ENCODE results near the gene HYAL1. TPM values are rescaled to one million over a fixed set of nuclear protein-coding genes. Genes with fewer than 3 reads are reported as not detected.

HYAL1 gene, protein sequence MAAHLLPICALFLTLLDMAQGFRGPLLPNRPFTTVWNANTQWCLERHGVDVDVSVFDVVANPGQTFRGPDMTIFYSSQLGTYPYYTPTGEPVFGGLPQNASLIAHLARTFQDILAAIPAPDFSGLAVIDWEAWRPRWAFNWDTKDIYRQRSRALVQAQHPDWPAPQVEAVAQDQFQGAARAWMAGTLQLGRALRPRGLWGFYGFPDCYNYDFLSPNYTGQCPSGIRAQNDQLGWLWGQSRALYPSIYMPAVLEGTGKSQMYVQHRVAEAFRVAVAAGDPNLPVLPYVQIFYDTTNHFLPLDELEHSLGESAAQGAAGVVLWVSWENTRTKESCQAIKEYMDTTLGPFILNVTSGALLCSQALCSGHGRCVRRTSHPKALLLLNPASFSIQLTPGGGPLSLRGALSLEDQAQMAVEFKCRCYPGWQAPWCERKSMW
- under 1 TPM in 1 of 2 donors, not detected in 1; 0.39 TPM for total RNA-seq

DNA sequence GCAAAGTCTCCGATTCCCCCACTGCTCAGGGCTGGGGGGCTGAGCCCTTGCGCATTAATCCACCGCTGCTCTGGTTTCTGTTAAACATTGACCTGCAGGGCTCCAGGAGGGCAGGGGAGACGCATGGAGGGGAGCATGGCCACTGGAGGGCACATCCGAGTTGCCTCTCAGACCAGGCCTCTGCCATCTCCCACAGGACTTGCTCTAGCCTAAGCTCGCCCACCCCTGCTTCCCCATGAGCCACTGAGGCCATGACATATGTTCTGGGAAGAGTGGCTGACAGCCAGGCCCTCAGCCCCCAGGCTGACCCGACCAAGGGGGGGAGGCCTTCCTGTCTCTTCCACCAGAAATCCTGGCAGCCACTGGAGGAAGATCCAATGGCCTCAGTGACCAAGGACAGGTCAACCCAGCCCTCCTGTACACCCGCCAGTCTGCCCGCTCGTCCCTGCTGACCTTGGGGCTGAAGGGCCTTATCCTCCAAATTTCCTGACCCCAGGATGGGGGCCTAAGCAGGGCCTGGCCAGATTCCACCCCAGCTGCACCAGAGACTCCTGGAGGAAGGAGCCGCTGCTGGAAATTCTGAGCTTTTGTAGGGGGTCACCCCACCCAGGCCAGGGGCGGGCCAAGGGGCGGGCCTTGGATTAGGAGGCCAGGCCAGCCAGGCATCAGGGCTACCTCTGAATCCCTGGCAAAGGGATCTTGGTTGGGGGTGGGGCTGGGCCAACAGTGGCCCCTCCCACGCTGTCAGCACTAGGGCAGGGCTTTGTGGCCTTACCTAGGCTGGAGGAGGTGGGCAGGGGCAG lies at the start of gene HYAL1:
Gene HYAL1, minus strand, starts transcription at position 562 of the 803 bp plus-strand sequence. CDS start 618 bp downstream, outside the sequence.
- ATAC-seq = no peak
- no peaks in the 10 kb centered on the region for H3K9me3 Mint-ChIP-seq
- no peak for DNase-seq (ENCODE audit: low spot score in 2 of 2)
- peaks cover 0 to 4% of the 10 kb centered on the region in 2 donors for H3K36me3 Mint-ChIP-seq
- H3K27ac Mint-ChIP-seq = no peak within 1 kb of the TSS

DNA sequence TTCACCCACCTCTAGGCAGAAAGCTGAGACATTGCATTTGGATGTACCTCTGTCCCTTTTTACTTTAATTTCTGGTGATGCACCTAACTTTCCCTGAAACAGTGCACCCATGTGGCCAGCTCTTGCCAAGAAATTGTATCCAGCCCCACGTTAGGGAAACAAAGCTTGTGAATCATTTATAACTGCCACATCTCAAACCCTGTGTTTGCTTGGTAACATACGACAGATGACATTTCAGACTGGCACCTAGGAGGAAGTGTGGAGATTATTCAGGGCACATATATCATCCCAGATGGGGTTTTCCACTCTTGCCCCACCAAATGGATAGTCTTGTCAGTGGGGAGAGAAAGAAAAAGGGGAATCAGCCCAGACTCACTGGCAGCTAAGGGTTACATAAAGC lies 49.4 kb upstream of the HYAL1 start:
- ATAC-seq (no peak), DNase-seq (ENCODE audit: low spot score in 2 of 2) (no peak)
- peak overlapping the region in 1 of 2 donors; percentile 81 for H3K27ac Mint-ChIP-seq
- H3K9me3 Mint-ChIP-seq = no peaks in the 10 kb centered on the region
- peaks cover 10 to 19% of the 10 kb centered on the region in 2 donors for H3K36me3 Mint-ChIP-seq

DNA sequence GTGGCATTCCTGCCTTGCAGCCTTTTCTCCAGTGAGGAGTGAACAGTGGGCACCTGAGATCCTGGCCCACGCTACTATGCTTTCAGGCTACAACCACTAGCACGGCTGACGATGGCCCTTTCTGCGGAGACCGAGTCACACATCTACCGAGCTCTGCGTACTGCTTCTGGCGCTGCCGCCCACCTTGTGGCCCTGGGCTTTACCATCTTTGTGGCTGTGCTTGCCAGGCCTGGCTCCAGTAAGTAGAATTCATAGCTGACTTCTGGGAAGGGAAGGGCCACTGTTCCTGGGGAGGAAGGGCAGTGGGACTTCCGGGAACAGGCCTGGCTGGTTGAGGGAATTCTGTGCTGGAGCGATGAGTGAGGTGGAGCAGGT lies 47.9 kb upstream of the HYAL1 start:
- DNase-seq (ENCODE audit: low spot score in 2 of 2) = no peak

DNA sequence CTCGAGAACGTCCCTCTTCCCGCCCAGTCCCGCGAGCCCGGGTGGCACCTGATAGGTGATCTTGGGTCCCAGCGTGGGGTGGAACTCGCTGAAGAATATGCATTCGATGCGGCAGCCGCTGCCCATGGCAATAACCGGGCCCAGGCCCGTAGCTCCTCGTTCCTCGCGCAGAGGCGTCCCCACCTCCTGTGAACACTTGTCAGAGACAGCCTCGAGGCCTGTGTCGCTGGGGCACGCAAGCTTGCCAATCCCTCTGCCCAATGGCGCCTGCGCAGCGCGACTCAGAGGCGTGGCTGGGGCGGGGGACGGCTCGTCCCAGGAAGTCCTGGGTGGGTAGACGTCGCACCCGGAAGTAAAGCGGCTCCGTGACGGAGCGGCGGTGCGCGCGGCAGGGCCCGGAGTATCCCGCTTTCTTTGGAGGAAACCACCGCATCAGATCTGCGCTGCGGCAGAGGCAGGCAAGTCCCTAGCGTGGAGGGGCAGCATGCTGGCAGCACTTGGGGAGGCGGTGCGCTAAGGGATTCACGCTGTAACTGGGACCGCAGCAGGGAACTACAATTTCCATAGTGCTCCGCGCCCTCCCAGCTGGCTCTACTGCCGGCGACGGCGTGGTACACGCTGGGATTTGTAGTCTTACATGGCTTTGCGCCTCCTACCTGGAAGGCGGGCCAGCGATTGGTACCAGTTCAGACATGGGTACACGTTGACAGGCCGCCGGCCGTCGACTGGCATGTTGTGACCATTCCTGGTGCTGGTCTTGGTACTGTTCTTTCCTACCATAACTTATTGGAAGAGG lies 47.4 kb upstream of the HYAL1 start, which contains the start of the genes CYB561D2 and NPRL2:
Gene CYB561D2, plus strand, starts transcription at position 336 of the 796 bp plus-strand sequence. CDS start 572 bp downstream, outside the sequence.
Gene NPRL2, minus strand, starts transcription at position 249 of the 796 bp plus-strand sequence. Its CDS starts 123 bp downstream, at position 126.
- peaks cover 8 to 18% of the 10 kb centered on the region in 2 donors for H3K36me3 Mint-ChIP-seq
- DNase-seq (ENCODE audit: low spot score in 2 of 2) = peak; percentile 98 to 100

More for the DNA sequence above, 47.9 kb upstream of the HYAL1 start:
- Mint-ChIP-seq H3K36me3 (peaks cover 8 to 18% of the 10 kb centered on the region in 2 donors), H3K9me3 (no peaks in the 10 kb centered on the region), H3K27ac (peak overlapping the region; percentile 96)
- peak in 1 of 2 donors; percentile 0 for ATAC-seq

DNA sequence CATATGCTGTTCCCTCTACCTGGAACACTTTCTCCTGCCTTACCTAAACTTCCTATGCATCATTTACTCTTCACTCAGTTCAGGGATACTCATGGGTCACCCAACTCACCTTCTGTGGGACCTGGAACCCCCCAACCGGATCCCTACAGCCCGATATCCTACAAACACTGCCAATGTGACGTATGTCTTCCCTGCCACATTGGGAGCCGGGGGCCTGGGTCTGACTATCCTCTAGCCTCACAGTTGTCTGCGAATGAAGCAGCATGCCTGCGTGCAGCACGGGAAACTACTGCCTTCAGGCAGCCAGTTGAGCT lies 46.8 kb upstream of the HYAL1 start:
- Mint-ChIP-seq H3K9me3 (no peaks in the 10 kb centered on the region), H3K27ac (peak overlapping the region; percentile 96), H3K36me3 (peaks cover 8 to 18% of the 10 kb centered on the region in 2 donors)
- ATAC-seq (no peak), DNase-seq (ENCODE audit: low spot score in 2 of 2) (no peak)

More for the DNA sequence above, 47.4 kb upstream of the HYAL1 start, which contains the start of the genes CYB561D2 and NPRL2:
- H3K27ac Mint-ChIP-seq = peak within 1 kb of the TSS; percentile 96
- H3K9me3 Mint-ChIP-seq = no peaks in the 10 kb centered on the region
- peak; percentile 91 to 92 for ATAC-seq

DNA sequence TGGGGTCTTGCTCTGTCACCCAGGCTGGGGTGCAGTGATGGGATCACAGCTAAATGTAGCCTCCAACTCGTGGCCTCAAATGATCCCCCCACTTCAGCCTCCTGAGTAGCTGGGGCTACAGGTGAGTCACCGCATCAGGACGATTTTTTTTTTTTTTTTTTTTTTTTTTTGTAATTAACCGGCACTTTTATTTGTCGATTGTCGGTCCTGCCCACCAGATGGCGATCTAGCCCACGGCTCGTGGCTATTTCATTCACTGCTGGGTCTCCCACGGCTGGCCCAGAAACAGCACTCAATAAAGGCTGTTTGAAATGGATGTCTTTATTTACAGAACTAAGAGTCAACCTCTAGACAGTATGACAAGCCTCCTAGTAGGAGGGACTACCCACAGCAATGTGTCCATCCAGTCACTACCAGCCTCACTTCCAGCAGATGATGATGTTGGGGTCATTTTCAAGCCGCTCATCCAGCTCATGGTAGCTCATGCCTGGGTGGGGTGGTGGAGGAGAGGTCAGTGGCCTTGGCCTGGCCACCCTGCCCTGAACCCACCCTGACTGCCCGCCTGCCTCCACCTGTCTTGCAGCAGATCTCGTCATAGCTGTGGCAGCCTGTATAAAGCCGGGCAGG lies 43.9 kb upstream of the HYAL1 start:
- Mint-ChIP-seq H3K27ac (peak overlapping the region; percentile 25 to 50), H3K9me3 (no peaks in the 10 kb centered on the region), H3K36me3 (peaks cover 8 to 18% of the 10 kb centered on the region in 2 donors)
- no peak for ATAC-seq
- peak in 1 of 2 donors; percentile 70 for DNase-seq (ENCODE audit: low spot score in 2 of 2)

DNA sequence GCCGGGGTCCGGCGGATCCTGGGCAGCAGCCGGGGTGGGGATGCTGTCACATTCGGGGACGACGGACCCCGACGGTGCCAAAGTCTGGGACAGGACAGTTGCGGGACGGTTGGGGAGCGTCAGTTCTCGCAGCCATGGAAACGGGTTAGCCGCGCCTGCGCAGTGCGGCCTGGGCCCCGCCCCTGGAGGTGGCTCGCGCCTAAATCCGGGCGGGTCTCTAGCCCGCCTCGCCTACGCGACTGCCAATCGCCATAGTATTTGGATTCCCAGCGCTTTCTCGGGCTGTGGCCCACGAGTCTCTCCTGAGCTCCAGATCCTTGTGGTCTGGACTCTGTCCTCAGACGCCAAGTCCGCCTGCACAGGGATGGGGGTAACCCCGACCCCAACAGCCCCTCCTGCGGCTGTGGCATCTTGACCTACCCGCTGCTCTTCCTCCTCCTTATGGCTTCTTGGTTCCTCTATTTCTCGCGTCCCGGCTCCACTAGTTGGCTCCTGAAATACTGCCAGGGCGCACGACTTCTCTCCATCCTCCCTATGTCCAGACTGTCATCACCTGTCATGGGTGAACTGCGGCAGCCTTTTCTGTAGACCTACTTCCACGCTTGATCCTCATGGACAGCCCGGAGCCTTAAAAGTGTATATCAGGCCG lies 42.3 kb upstream of the HYAL1 start, which contains the start of gene ZMYND10:
Gene ZMYND10, minus strand, starts transcription at position 147 of the 649 bp plus-strand sequence. CDS start 153 bp downstream, outside the sequence.
- peak; percentile 78 to 88 for DNase-seq (ENCODE audit: low spot score in 2 of 2)
- ATAC-seq = peak; percentile 20 to 61
- Mint-ChIP-seq H3K27ac (peak within 1 kb of the TSS; percentile 29 to 55), H3K9me3 (no peaks in the 10 kb centered on the region), H3K36me3 (peaks cover 8% of the 10 kb centered on the region in 2 donors)

DNA sequence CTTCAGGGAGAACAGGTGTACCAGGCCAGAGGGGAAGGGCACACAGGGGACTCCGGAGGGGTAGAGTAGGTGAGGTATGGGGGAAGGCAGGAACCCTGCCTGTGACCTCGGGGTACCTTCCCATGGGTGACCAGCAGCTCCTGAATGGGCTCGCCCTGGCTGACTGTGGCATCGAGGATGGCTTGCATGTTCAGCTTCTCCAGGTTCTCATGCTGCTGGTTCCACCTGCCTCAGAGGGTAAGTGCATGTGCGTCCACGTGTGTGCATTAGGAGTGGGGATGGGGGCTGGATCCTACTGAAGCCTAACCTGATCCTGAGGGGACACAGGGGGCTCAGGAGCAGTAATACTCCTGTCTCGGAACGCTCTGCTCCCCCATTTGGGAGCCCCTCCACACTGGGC lies 41.6 kb upstream of the HYAL1 start:
- no peaks in the 10 kb centered on the region for H3K9me3 Mint-ChIP-seq
- peaks cover 3 to 5% of the 10 kb centered on the region in 2 donors for H3K36me3 Mint-ChIP-seq
- DNase-seq (ENCODE audit: low spot score in 2 of 2) (no peak), ATAC-seq (no peak)
- no peak overlapping the region for H3K27ac Mint-ChIP-seq

DNA sequence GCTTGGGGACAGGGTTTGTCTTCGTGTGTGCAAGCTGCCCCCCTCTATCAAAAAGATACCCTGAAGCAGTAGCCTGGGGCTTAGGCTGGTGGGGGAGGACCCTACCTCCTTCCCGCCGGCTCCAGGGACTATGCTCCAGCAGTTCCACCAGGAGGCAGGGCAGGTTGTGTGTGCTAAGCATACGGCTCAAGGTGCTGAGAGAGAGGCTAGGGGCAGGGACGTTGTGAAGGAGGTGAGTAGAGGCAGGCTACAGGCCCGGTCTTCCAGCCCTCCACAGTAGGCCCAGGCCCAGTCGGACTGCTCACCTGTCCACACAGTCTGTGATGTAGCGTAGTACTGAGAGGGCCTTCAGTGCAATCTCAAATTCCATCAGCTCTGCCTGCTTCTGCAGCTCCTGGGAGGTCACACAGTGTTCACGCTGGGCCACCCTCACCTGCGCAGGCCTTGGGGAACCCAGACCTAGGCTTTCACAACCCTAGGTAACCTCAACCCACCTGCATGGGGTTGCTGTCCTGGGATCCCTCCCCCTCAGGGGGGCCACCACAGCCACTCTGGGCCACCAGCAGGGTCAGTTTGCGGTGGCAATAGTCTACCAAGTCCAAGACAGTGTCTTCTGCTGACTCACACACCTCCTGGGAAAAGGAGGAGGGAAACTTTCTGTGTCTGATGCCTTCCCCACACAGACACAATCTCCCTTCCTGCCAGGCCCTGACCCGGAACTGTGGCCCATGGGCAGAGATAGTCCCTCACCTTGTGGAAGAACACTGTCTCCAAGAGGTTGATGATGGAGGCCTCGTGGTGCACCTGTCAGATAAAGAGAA lies 39.6 kb upstream of the HYAL1 start:
- ATAC-seq (no peak), DNase-seq (ENCODE audit: low spot score in 2 of 2) (no peak)
- H3K36me3 Mint-ChIP-seq = peaks cover 21% of the 10 kb centered on the region in 2 donors

DNA sequence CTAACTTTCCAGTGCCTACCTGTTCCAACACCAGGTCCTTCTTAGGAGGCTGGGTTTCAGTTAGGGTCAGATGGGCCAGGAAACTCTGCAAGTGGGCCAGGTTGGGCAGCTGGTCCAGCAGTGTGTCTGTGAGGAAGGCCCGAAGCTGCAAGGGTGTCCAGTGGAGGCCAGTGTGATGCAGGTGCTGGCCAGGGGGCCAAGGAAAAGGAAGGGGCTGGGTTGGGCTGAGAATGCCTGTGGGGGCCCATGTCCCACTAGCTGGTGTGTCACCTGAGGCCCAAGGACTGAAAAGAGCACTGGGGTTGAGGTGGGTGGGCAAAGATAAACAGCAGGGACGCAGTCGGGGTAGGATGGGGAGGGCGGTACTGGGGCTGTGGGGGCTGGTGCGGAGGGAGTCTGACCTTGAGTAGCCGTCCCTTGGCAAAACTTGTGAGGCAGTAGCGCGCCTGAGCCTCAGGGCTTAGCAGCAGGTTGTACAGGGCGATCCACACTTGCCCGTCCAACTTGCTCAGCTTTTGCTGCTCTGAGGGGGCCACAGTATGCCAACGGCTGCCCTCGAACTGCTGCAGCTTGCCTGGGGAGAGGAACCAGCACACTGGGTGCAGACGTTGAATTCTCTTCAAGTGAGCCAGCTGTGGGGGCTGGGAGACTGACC lies 38.7 kb upstream of the HYAL1 start:
- Mint-ChIP-seq H3K9me3 (no peaks in the 10 kb centered on the region), H3K27ac (no peak overlapping the region), H3K36me3 (peaks cover 25% of the 10 kb centered on the region in 2 donors)
- DNase-seq (ENCODE audit: low spot score in 2 of 2) = no peak
- ATAC-seq = no peak

More for the DNA sequence above, 39.6 kb upstream of the HYAL1 start:
- Mint-ChIP-seq H3K9me3 (no peaks in the 10 kb centered on the region), H3K27ac (no peak overlapping the region)

DNA sequence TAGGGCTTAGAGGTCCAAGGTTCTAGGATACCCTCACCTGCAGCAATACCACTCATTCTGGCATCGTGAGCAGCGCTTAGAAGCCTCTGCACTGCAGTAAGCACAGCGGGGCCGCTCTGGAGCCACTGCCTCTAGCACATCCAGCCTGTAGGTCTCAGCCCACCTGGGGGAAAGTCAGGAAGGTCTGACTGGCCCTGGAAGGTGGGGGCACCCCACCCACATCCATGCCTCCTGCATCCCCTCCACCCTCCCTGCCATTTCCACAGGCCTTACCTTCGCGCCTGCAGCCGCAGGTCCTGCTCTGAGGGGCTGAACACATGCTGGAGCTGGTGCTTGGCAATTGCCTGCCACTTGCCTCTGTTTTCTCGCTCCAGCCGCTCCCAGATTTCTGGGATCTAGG lies 38.2 kb upstream of the HYAL1 start:
- DNase-seq (ENCODE audit: low spot score in 2 of 2) (no peak), ATAC-seq (no peak)
- Mint-ChIP-seq H3K9me3 (no peaks in the 10 kb centered on the region), H3K27ac (no peak overlapping the region), H3K36me3 (peaks cover 31% of the 10 kb centered on the region in 2 donors)

DNA sequence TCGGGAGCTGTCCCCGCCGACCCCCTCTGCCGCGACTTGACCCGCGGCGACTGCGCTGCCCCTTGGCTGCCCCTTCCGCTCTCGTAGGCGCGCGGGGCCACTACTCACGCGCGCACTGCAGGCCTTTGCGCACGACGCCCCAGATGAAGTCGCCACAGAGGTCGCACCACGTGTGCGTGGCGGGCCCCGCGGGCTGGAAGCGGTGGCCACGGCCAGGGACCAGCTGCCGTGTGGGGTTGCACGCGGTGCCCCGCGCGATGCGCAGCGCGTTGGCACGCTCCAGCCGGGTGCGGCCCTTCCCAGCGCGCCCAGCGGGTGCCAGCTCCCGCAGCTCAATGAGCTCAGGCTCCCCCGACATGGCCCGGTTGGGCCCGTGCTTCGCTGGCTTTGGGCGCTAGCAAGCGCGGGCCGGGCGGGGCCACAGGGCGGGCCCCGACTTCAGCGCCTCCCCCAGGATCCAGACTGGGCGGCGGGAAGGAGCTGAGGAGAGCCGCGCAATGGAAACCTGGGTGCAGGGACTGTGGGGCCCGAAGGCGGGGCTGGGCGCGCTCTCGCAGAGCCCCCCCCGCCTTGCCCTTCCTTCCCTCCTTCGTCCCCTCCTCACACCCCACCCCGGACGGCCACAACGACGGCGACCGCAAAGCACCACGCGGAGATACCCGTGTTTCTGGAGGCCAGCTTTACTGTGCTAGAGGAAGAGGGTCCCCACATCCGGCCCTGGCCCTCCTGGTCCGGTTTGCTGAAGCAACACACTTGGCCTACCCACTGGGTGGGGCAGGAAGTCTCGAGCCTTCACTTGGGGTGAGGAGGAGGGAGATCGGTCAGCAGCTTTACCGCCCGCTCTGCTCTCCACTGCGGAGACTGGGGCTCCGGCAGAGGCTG lies 37.3 kb upstream of the HYAL1 start, which contains the start of gene RASSF1:
Gene RASSF1, minus strand, starts transcription at position 389 of the 882 bp plus-strand sequence. Its CDS starts 31 bp downstream, at position 358.
- no peaks in the 10 kb centered on the region for H3K9me3 Mint-ChIP-seq
- H3K36me3 Mint-ChIP-seq = peaks cover 38 to 39% of the 10 kb centered on the region in 2 donors
- DNase-seq (ENCODE audit: low spot score in 2 of 2) (peak; percentile 77 to 79), ATAC-seq (peak; percentile 25 to 46)
- peak within 1 kb of the TSS; percentile 88 to 94 for H3K27ac Mint-ChIP-seq

DNA sequence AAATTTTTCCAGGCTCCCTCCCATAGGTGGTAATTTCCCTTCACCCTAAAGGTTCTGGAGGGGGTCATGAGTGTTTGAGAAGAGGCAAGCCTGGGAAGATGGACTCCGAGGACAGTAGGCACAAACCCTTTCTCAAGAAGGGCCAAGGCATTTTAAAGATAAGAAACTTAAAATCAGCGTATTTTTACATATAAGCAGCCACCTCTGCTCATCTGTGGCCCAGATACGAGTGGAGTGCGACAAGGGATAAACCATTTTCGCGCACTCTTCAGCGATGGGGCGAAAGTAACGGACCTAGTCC lies 36.7 kb upstream of the HYAL1 start:
- H3K9me3 Mint-ChIP-seq = no peaks in the 10 kb centered on the region
- no peak for DNase-seq (ENCODE audit: low spot score in 2 of 2)
- no peak for ATAC-seq
- H3K27ac Mint-ChIP-seq = peak overlapping the region; percentile 88 to 94
- H3K36me3 Mint-ChIP-seq = peaks cover 40 to 43% of the 10 kb centered on the region in 2 donors

Data from activated naive CD4-positive, alpha-beta T cell treated with anti-CD3 and anti-CD28 coated beads, Interleukin-2, amount 50 U/mL, for 72 hours (primary cell).